Uterus (tissue), 4 donors: ENCODE data around the gene FSIP1. TPM values are rescaled to one million over a fixed set of nuclear protein-coding genes. Genes with fewer than 3 reads are reported as not detected.

Source experiments
- DNase-seq, 2 donors: peaks; one replicate each; pipeline ENCODE4 v3.0.0-alpha.2; 2019 to 2020
- H3K27ac ChIP-seq, 2 donors: fragments of 200-600 bp; sonication (generic); 1 replicate in 1 of 2; 2 replicates in 1 of 2; pipeline ENCODE4 v1.5.1; 2016 to 2018
- H3K27me3 ChIP-seq, 2 donors: fragments of 200-600 bp; sonication (generic); one replicate each; pipeline ENCODE4 v1.5.1; 2018 to 2019; ENCODE audit warnings: control low read depth in 1 of 2
- H3K36me3 ChIP-seq, 2 donors: fragments of 200-600 bp; sonication (generic); one replicate each; pipeline ENCODE4 v1.5.1; 2019; ENCODE audit warnings: control low read depth in 1 of 2
- H3K4me1 ChIP-seq, 2 donors: fragments of 200-600 bp; sonication (generic); one replicate each; pipeline ENCODE4 v1.5.1; 2018 to 2019; ENCODE audit warnings: control low read depth in 1 of 2
- H3K4me3 ChIP-seq, 2 donors: fragments of 200-600 bp; sonication (generic); 1 replicate in 1 of 2; 2 replicates in 1 of 2; pipeline ENCODE4 v1.5.1; 2018 to 2019; ENCODE audit warnings: mild to moderate bottlenecking in 1 of 2
- H3K9me3 ChIP-seq, 2 donors: fragments of 200-600 bp; sonication (generic); one replicate each; pipeline ENCODE4 v1.5.1; 2019; ENCODE audit warnings: control low read depth in 1 of 2
- POLR2A ChIP-seq, 2 donors: fragments of 450-650 bp; IDR thresholded peaks; one replicate each; pipeline ENCODE4 v1.6.1; 2016; ENCODE audit warnings: antibody characterized with exemption in 2 of 2, mild to moderate bottlenecking in 1 of 2, moderate library complexity in 1 of 2
- intact Hi-C: fragments of 100-400 bp; cut with DNase I; formaldehyde crosslinking; loops from one replicate; pipeline ENCODE4 v1.15.1; 2023; ENCODE audit warnings: low total_unique reads
- total RNA-seq, 4 donors: library from RNA; depleted of rRNA in 3 of 4; stranded (reverse); fragments of >200 nt in 3 of 4; gene quantifications; one replicate each; pipeline versions ENCODE4 v1.1.0 to v1.2.4, GENCODE V29; 2014 to 2023
- TF ChIP-seq, protein P1 (sequence below), 4 experiments: fragments of 200-600 bp in 2 of 4; fragments of 450-650 bp in 2 of 4; sonication (generic) in 2 of 4; IDR thresholded peaks; one replicate each; pipeline ENCODE4 v1.5.1; 2016 to 2019; ENCODE audit warnings: antibody characterized with exemption in 4 of 4, mild to moderate bottlenecking in 2 of 4, moderate library complexity in 1 of 4
- donor health status: DM: yes; HTN: yes; CAD: no.

Gene FSIP1
- total RNA-seq, 4 donors from 2014 or later, result 0.77 to 4.3 (median 2.6) TPM

DNA sequence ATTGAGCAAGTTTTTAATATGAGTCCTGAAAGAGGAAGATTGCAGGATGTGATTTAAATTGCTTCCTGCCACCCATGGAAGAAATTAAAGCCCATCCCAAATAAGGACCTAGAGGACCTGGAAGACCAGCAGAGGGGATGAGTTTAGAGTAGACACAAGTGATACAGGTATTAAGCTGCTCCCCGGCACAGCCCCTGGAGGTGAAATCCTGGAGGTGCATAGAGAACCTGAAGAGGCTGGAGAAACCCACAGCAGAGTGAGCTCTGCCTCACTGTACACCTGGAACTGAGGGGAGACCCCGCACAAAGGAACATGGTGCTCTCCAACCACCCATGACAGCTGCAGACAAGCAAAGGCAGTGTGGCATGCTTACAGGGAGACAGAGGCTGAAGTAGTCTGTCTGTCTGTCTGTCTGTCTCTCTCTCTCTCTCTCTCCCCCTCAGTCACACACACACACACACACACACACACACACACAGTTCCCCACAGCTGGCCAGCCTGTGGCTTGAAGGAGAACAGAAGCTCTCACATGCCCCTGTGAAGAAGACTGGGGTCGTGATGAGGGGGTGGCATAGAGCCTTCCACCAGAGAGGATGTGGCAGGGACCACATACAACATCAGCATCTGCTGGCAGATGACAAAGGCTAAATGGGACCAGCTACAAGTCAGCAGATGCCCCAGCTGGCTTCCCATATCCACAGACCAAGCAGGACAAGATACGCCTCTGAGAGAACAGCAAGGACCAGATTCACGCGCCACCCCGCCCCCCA lies 38.1 kb downstream of the FSIP1 start:
- TF ChIP-seq, protein P1, sequence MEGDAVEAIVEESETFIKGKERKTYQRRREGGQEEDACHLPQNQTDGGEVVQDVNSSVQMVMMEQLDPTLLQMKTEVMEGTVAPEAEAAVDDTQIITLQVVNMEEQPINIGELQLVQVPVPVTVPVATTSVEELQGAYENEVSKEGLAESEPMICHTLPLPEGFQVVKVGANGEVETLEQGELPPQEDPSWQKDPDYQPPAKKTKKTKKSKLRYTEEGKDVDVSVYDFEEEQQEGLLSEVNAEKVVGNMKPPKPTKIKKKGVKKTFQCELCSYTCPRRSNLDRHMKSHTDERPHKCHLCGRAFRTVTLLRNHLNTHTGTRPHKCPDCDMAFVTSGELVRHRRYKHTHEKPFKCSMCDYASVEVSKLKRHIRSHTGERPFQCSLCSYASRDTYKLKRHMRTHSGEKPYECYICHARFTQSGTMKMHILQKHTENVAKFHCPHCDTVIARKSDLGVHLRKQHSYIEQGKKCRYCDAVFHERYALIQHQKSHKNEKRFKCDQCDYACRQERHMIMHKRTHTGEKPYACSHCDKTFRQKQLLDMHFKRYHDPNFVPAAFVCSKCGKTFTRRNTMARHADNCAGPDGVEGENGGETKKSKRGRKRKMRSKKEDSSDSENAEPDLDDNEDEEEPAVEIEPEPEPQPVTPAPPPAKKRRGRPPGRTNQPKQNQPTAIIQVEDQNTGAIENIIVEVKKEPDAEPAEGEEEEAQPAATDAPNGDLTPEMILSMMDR (IDR thresholded peaks at IDR 0.05), result no peak
- TF ChIP-seq POLR2A (IDR thresholded peaks at IDR 0.05), result no peak
- intact Hi-C loops, result no loop called here
- Histone ChIP-seq H3K36me3 (no peaks in the 10 kb centered on the region), H3K4me3 (no peak overlapping the region), H3K9me3 (no peaks in the 10 kb centered on the region), H3K4me1 (no peaks in the 10 kb centered on the region), H3K27ac (no peak overlapping the region), H3K27me3 (no peaks in the 10 kb centered on the region)
- DNase-seq, result no peak

DNA sequence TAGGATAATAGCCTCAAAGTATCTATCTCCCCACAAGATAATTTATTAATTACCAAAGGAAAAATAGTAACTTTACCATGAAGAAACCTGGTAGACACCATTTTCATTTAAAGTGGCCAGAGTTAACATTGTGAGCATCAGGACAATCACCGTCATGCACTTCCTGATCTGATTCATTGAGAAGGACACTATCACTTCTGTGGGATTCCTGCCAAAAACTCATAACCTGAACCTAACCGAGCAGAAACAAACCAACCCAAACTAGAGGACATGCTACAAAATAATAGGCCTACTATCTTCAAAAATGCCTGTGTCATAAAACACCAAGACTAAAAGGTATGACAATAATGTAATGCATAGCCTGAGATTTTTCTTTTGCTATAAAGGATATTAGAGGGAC lies 39.0 kb downstream of the FSIP1 start:
- DNase-seq, result no peak
- no peaks in the 10 kb centered on the region for H3K9me3 ChIP-seq
- intact Hi-C loops, result no loop called here
- H3K27me3 ChIP-seq, result no peaks in the 10 kb centered on the region
- no peak overlapping the region for H3K4me3 ChIP-seq
- TF ChIP-seq POLR2A (IDR thresholded peaks at IDR 0.05), result no peak
- TF ChIP-seq, protein P1 (IDR thresholded peaks at IDR 0.05), result no peak
- H3K36me3 ChIP-seq, result no peaks in the 10 kb centered on the region
- no peaks in the 10 kb centered on the region for H3K4me1 ChIP-seq
- H3K27ac ChIP-seq, result no peak overlapping the region

DNA sequence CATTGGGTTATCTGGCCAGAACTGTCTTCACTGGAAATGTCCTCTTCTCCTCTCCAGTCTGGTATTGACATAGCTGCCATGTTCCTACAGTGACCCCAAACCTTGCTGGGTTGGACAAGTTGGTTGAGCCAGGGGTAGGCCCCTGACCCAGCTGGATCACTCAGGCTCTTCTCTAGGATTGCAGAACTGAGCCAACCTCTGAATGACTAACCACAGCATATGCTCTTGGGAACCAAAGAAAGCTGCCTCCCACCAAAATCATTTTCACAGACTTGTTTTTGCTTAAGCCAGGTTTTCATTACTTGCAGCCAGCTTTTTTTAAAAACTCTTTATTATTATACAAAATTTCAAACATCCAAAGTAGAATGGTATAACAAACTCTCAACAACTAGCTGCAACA lies 41.4 kb downstream of the FSIP1 start:
- H3K27me3 ChIP-seq, result no peaks in the 10 kb centered on the region
- intact Hi-C loops, result no loop called here
- H3K36me3 ChIP-seq, result no peaks in the 10 kb centered on the region
- TF ChIP-seq, protein P1 (IDR thresholded peaks at IDR 0.05), result no peak
- TF ChIP-seq POLR2A (IDR thresholded peaks at IDR 0.05), result no peak
- no peaks in the 10 kb centered on the region for H3K9me3 ChIP-seq
- no peaks in the 10 kb centered on the region for H3K4me1 ChIP-seq
- no peak overlapping the region for H3K4me3 ChIP-seq
- DNase-seq, result no peak
- H3K27ac ChIP-seq, result no peak overlapping the region

DNA sequence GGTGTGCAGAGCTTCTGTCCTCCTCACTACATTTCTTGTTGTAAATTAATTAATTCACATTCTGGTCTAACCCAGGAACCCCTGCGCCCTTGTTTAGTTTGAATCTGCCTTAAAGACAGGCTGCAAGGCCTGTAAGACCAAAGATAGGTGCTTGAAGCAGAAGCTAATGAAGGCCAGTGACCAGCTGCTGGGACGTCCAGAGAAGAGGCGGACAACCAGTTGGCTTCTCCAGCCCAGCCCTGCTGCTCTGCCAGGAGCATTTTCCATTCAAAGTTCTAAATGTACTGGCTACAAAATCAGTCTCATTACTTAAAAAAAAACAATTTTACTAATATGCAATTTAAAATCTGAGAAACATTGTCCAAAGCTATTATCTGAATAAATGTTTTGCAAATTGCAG lies 43.6 kb downstream of the FSIP1 start:
- Histone ChIP-seq H3K36me3 (no peaks in the 10 kb centered on the region), H3K4me1 (no peaks in the 10 kb centered on the region), H3K27me3 (no peaks in the 10 kb centered on the region), H3K9me3 (no peaks in the 10 kb centered on the region), H3K27ac (no peak overlapping the region), H3K4me3 (no peak overlapping the region)
- intact Hi-C loops, result no loop called here
- no peak for DNase-seq
- TF ChIP-seq, protein P1 (IDR thresholded peaks at IDR 0.05), result no peak
- no peak for TF ChIP-seq POLR2A (IDR thresholded peaks at IDR 0.05)

DNA sequence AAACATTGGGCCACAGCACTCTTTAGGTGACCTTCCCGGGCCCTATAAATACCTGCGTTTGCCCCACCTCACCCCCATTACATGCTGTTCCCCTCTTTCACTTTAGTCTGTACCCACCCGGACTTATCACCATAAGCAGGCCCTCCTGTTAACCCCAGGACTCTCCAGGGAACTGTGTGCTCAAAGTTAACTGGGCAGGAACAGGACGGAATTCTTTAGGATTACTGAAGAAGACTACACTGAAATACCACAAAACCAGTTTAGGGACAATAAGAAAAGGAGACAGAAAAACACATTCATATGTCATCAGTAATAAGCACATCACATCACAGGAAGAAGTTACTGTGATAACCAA lies 45.5 kb downstream of the FSIP1 start:
- H3K27ac ChIP-seq, result no peak overlapping the region
- no peak for TF ChIP-seq POLR2A (IDR thresholded peaks at IDR 0.05)
- TF ChIP-seq, protein P1 (IDR thresholded peaks at IDR 0.05), result no peak
- intact Hi-C loops, result no loop called here
- H3K27me3 ChIP-seq, result no peaks in the 10 kb centered on the region
- no peaks in the 10 kb centered on the region for H3K9me3 ChIP-seq
- no peak for DNase-seq
- H3K4me1 ChIP-seq, result no peaks in the 10 kb centered on the region
- no peak overlapping the region for H3K4me3 ChIP-seq
- H3K36me3 ChIP-seq, result no peaks in the 10 kb centered on the region
